Measurements from ENCODE around the gene VTI1A. TPM values are rescaled to one million over a fixed set of nuclear protein-coding genes. Genes with fewer than 3 reads are reported as not detected.

VTI1A gene
- total and polyA plus RNA-seq, 2 of the 4 experiments (the other 2 are of a cell fraction): 9.7 to 24.9 TPM

GRCh38 chr10:112843623-112844022, 396.6 kb downstream of the VTI1A start:
- intact Hi-C loops (cut with micrococcal nuclease) (no loop called here), in situ Hi-C loops (cut with MboI; ENCODE audit: low sequenced_read_pairs) (no loop called here), dilution Hi-C loops (cut with HindIII; ENCODE audit: low sequenced_read_pairs, unreplicated experiment) (no loop called here)
- Histone ChIP-seq H2AK5ac (ENCODE audit: low read depth, low read length) (no peak overlapping the region), H2BK15ac (ENCODE audit: low read depth, low read length) (no peak overlapping the region), H3K23ac (ENCODE audit: low read depth, low read length) (no peak overlapping the region), H3K27ac (ENCODE audit: insufficient read depth, low read length) (no peak overlapping the region), H3K9ac (ENCODE audit: low read depth, low read length) (no peak overlapping the region), H3K9me3 (ENCODE audit: control insufficient read depth, insufficient read depth, low read length) (peaks cover 16% of the 10 kb centered on the region), H2BK20ac (ENCODE audit: low read depth, low read length) (no peak overlapping the region), H3K36me3 (ENCODE audit: control insufficient read depth, insufficient read depth, low read length) (no peaks in the 10 kb centered on the region), H4K91ac (ENCODE audit: insufficient read depth, low read depth, low read length) (no peak overlapping the region), H3K14ac (replicated peaks; ENCODE audit: low read depth, low read length) (no peak overlapping the region), H4K8ac (ENCODE audit: low read depth in 2 of 2, low read length in 2 of 2) (no peak overlapping the region), H3K79me1 (ENCODE audit: low read depth in 1 of 2, low read length in 2 of 2) (no peaks in the 10 kb centered on the region), H3K4me2 (ENCODE audit: low read depth, low read length) (no peak overlapping the region), H3K4me1 (ENCODE audit: control insufficient read depth, insufficient read depth, low read length) (no peaks in the 10 kb centered on the region), H3K4me3 (ENCODE audit: insufficient read depth, low read depth, low read length) (no peak overlapping the region), H3K27me3 (ENCODE audit: control insufficient read depth, insufficient read depth, low read length) (no peaks in the 10 kb centered on the region; the same call in 1 of the 2 replicates), H3K18ac (ENCODE audit: low read depth, low read length) (no peak overlapping the region), H4K5ac (ENCODE audit: low read depth, low read length) (no peak overlapping the region), H3K56ac (ENCODE audit: extremely low read depth, insufficient read depth, low read length) (no peak overlapping the region), H2AK9ac (replicated peaks; ENCODE audit: low read depth, low read length, poor library complexity) (no peak overlapping the region), H2AFZ (replicated peaks; ENCODE audit: low read length, poor library complexity) (no peak overlapping the region), H4K20me1 (ENCODE audit: insufficient read depth, low read length) (no peaks in the 10 kb centered on the region), H3K9me1 (ENCODE audit: insufficient read depth, low read length) (no peaks in the 10 kb centered on the region), H3K4ac (ENCODE audit: low read depth, low read length) (no peak overlapping the region), H2BK120ac (ENCODE audit: low read depth, low read length) (no peak overlapping the region), H2BK5ac (ENCODE audit: low read depth, low read length, poor library complexity, severe bottlenecking) (no peak overlapping the region)
- no TSS peak for BruUV-seq (replicated peaks)
- ChIA-PET CTCF (no interaction called here), POLR2A (ENCODE audit: unreplicated experiment) (no interaction called here)
- ATAC-seq (ENCODE audit: low read depth): no peak
- TF ChIP-seq CTCF (conservative IDR thresholded peaks at IDR 0.05; ENCODE audit: low read depth, low read length) (no peak), MAZ (IDR thresholded peaks at IDR 0.05; ENCODE audit: borderline replicate concordance, low read depth, low read length) (no peak), MAFK (IDR thresholded peaks at IDR 0.05; ENCODE audit: low read depth, low read length) (no peak), NFE2L2 (IDR thresholded peaks at IDR 0.05; ENCODE audit: low read depth, low read length) (no peak), SMC3 (IDR thresholded peaks at IDR 0.05; ENCODE audit: low read depth, low read length) (no peak), RFX5 (IDR thresholded peaks at IDR 0.05; ENCODE audit: low read depth, low read length) (no peak), RCOR1 (IDR thresholded peaks at IDR 0.05; ENCODE audit: insufficient replicate concordance, low read length) (no peak), POLR2A (IDR thresholded peaks at IDR 0.05; ENCODE audit: low read depth, low read length) (no peak), MXI1 (IDR thresholded peaks at IDR 0.05; ENCODE audit: borderline replicate concordance, low read depth, low read length) (no peak), RAD21 (IDR thresholded peaks at IDR 0.05; ENCODE audit: low read length) (no peak), CHD1 (IDR thresholded peaks at IDR 0.05; ENCODE audit: low read depth, low read length) (no peak), USF2 (IDR thresholded peaks at IDR 0.05; ENCODE audit: low read depth, low read length) (no peak)
- 40% methylated on average over 2 of the region's 3 CpGs; no CpG with 5 or more reads in 1 of the 2 experiments for WGBS, 2 experiments (ENCODE audit: extremely low coverage in 2 of 2, insufficient read length in 1 of 2)
- DNase-seq: no peak

Data from IMR-90 (cell line).